Large intestine (tissue), 3 donors: ENCODE results near the gene EXD1. TPM values are rescaled to one million over a fixed set of nuclear protein-coding genes. Genes with fewer than 3 reads are reported as not detected.
A peak's percentile ranks its signal among the peaks of the same experiment; 100 is the strongest.
"Not testable (repeated sequence)": the region's sequence is repeated elsewhere in the genome, so short reads cannot be mapped to it uniquely, and the experiment has no call there.

ENCODE experiments used
- DNase-seq, 2 donors: peaks; one replicate each; pipeline versions ENCODE4 v3.0.0 to v3.0.0-alpha.2; 2013
- H3K27ac ChIP-seq: one replicate; pipeline ENCODE4 v1.5.1; 2013; ENCODE audit warnings: low read length
- H3K27me3 ChIP-seq: 2 replicates; pipeline ENCODE4 v1.6.1; 2013; ENCODE audit warnings: low read length; ENCODE audit not compliant: control insufficient read depth, insufficient read depth
- H3K36me3 ChIP-seq: 2 replicates; pipeline ENCODE4 v1.6.1; 2013; ENCODE audit warnings: low read length; ENCODE audit not compliant: control insufficient read depth, insufficient read depth
- H3K4me1 ChIP-seq: one replicate; pipeline ENCODE4 v1.6.1; 2013; ENCODE audit warnings: low read length; ENCODE audit not compliant: control insufficient read depth, insufficient read depth
- H3K4me3 ChIP-seq: one replicate; pipeline ENCODE4 v1.5.1; 2013; ENCODE audit warnings: low read length
- H3K9me3 ChIP-seq: one replicate; pipeline ENCODE4 v1.6.1; 2013; ENCODE audit warnings: mild to moderate bottlenecking, low read depth, low read length, moderate library complexity; ENCODE audit not compliant: control insufficient read depth
- WGBS: methylation state at CpG from one replicate; pipeline ENCODE4 v1.1.5; 2013; ENCODE audit warnings: low lambda C conversion rate; ENCODE audit not compliant: insufficient coverage; 5-methylcytosine and 5-hydroxymethylcytosine counted together
- polyA plus RNA-seq: library from polyadenylated mRNA; unstranded; fragments of 120-200 nt; gene quantifications from one replicate; pipeline ENCODE4 v1.2.1, GENCODE V29; 2013

EXD1 gene
- polyA plus RNA-seq, 1 donor, result 0.01 TPM

DNA sequence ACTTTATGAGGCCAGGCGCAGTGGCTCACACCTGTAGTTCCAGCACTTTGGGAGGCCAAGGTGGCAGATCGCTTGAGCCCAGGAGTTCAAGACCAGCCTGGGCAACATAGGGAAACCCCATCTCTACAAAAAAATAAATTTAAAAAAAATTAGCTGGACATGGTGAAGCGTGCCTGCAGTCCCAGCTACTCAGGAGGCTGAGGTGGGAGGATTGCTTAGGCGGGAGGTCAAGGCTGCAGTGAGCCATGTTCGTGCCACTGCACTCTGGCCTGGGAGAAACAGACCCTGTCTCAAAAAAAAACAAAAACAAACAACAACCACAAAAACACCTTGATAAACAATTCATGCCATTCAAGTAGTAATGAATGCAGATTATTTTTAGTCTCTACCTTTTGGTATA is 4.7 kb upstream of the EXD1 start:
- not testable (repeated sequence) for DNase-seq, H3K4me3 ChIP-seq, H3K36me3 ChIP-seq, H3K9me3 ChIP-seq, H3K27me3 ChIP-seq, H3K27ac ChIP-seq, H3K4me1 ChIP-seq
- 100% methylated on average over 1 of the region's 5 CpGs for WGBS

DNA sequence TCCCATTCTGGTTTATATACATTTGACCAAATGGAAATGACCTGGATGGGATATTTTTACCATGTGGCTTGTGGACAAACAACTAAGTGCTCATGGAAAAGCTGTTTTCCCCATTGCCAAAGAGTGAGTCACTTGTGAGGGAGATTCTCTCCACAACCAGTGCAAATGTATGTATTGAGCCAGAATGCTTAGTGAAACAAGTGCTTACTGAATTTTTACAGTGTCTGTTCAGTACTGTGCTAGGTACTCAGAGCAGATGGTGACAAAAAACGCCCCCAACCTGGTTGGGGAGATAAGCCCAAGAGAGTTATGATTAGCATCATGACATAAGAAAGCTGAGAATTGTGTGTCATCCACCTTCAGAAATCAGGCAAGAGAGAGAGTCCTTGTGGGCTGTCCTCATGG is 2.8 kb upstream of the EXD1 start:
- no peaks in the 10 kb centered on the region for H3K27me3 ChIP-seq
- H3K4me1 ChIP-seq, result peaks cover 6% of the 10 kb centered on the region
- no peaks in the 10 kb centered on the region for H3K9me3 ChIP-seq
- no peak overlapping the region for H3K4me3 ChIP-seq
- no CpG with 5 or more reads among the region's 1 CpG for WGBS
- DNase-seq, result no peak
- no peaks in the 10 kb centered on the region for H3K36me3 ChIP-seq
- H3K27ac ChIP-seq, result no peak overlapping the region

DNA sequence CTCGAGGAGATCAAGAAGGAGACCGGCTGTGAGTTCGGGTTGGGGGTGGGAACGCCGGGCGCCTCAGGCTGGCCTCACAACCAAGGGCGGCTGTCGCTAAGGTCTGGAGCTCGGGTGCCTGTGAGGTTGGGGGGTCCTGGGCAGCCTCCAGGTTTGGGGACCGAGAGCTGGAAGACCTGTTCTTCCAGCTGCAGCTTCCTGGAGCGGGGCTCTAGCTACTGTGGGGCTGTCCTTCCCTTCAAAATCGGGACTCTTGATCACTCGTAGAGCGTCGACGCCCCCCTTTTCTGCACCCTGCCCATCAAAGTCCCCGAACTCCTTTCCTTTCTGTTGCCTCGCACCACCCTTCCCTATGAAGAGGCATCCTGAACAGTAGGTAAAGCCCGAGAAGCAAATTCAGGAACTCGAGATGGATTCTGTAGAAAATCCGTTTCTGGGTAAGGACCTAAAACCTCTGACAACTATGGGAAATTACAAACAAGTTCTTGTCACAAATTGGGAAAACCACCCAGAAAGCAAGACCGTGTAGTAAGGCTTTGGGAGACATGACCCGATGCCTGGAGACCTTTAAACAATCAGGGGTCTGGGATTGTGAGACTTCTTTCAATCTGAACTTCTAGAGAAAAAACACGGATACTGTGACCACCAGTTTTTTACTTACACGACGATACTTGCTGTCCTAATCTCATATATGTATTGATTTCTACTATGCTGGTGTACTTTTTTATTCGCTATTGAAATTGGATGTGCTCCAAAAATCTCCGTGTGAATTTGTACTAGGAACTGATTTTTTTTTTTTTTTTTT is 1.1 kb upstream of the EXD1 start:
- WGBS, result 80% methylated on average over 1 of the region's 28 CpGs
- Histone ChIP-seq H3K4me3 (peak overlapping the region; percentile 86), H3K27ac (peak overlapping the region; percentile 93), H3K27me3 (no peaks in the 10 kb centered on the region), H3K4me1 (peaks cover 6% of the 10 kb centered on the region), H3K36me3 (no peaks in the 10 kb centered on the region), H3K9me3 (no peaks in the 10 kb centered on the region)
- no peak for DNase-seq

DNA sequence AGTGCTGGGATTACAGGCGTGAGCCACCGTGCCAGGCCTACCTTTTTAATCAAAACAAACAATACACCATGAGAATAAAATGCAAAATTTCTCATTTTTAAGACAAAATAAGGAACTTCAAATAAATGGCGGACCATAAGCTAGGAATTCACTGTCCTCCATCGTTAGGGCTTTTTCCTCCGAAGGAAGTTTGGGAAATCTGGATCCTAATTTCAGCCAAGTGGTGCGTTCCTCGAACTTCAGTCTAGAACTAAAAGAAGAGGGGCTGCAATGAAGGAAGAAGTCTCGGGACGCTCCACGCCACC is 260 bp downstream of the EXD1 start:
- WGBS, result 80% methylated on average over 1 of the region's 10 CpGs
- Histone ChIP-seq H3K4me3 (peak overlapping the region; percentile 86), H3K9me3 (no peaks in the 10 kb centered on the region), H3K4me1 (peaks cover 6% of the 10 kb centered on the region), H3K27me3 (no peaks in the 10 kb centered on the region), H3K36me3 (no peaks in the 10 kb centered on the region), H3K27ac (peak overlapping the region; percentile 75)
- DNase-seq, result no peak

DNA sequence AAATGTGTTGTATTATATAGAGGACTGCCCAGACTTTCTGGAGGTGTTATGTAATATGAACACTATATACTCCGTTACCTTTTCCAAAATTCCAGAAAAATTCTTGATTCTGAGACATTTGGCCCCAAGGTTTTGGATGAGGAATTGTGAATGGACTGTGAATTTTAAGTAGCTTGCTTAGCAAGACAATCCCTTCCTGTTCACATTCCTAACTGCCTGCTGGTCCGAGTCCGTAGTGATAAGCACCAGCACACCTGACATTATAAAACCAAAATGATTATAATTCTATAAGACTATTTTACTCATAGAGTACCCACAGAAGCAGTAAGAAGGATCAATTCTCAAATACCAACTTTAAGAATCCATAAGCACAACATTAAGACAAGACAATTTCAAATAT is 11.2 kb downstream of the EXD1 start:
- no peaks in the 10 kb centered on the region for H3K27me3 ChIP-seq
- H3K9me3 ChIP-seq, result no peaks in the 10 kb centered on the region
- no peak for DNase-seq
- H3K27ac ChIP-seq, result no peak overlapping the region
- no CpG with 5 or more reads among the region's 3 CpGs for WGBS
- no peaks in the 10 kb centered on the region for H3K4me1 ChIP-seq
- H3K36me3 ChIP-seq, result no peaks in the 10 kb centered on the region
- H3K4me3 ChIP-seq, result no peak overlapping the region

DNA sequence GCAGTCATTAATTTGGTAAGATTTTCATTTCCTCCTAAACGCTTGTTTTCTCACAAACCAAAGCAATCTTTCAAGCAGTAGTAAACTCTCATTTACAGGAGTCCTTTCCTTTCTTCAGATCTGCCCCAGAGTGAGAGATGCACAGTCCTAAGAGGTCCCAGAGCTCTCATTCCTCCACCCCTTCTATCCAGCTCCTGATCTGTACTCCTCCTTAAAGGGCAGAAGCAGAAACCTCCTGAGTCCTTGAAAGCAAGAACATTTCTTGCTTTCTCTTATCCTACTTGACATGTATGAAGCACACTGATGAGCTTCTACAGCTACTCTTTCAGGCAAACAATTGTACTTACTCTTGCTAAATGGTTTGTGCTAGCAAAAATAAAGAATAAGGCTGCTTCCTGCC is 11.7 kb downstream of the EXD1 start:
- no CpG with 5 or more reads among the region's 1 CpG for WGBS
- DNase-seq, result no peak
- Histone ChIP-seq H3K36me3 (no peaks in the 10 kb centered on the region), H3K4me3 (no peak overlapping the region), H3K4me1 (no peaks in the 10 kb centered on the region), H3K27me3 (no peaks in the 10 kb centered on the region), H3K9me3 (no peaks in the 10 kb centered on the region), H3K27ac (no peak overlapping the region)

DNA sequence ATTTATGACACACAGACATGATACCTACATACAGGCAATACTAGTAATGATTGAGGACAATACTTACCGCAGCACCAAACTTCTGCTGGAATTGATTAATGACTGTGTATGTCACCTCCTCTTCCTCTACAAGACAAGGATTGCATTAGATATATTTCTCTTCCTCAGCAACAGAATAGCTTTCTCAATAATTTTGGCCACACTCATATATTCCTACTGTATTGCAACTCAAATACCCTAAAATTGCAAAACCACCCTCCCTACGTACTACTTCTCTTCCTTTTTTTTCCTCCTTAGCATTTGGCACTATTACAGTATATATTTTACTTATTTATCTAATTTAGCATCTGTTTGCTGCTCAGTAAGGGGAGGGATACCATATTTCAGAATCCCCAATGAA is 14.8 kb downstream of the EXD1 start:
- 80% methylated on average over 1 of the region's 2 CpGs for WGBS
- H3K36me3 ChIP-seq, result no peaks in the 10 kb centered on the region
- no peak for DNase-seq
- H3K4me1 ChIP-seq, result no peaks in the 10 kb centered on the region
- H3K4me3 ChIP-seq, result no peak overlapping the region
- no peak overlapping the region for H3K27ac ChIP-seq
- H3K9me3 ChIP-seq, result no peaks in the 10 kb centered on the region
- no peaks in the 10 kb centered on the region for H3K27me3 ChIP-seq

DNA sequence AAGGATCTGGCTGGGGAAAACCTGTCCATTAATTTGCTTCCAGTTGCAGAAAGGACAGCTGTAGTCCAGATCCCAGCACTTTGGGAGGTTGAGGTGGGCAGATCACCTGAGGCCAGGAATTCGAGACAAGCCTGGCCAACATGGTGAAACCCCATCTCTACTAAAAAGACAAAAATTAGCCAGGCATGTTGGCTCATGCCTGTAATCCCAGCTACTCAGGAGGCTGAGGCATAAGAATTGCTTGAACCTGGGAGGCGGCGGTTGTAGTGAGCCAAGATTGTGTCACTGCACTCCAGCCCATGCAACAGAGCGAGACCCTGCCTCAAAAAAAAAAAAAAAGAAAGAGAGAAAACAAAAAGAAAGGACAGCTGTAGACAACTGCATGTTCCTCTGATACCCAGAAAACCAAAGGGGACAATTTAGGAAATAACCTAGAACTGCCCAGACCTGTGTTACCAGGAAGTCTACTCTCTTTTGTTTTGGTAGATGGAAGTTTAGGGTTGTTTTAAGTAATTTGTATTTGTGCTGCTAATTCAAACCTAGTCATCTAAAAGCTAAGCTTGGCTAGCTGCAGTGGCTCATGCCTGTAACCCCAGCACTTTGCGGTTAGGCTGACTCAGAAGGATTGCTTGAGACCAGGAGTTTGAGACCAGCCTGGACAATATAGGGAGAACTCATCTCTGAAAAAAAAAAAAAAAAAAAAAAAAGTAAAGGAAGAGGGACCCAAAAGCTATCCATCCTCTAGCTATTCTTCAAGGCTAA is 22.7 kb downstream of the EXD1 start:
- WGBS, result no CpG with 5 or more reads among the region's 5 CpGs

DNA sequence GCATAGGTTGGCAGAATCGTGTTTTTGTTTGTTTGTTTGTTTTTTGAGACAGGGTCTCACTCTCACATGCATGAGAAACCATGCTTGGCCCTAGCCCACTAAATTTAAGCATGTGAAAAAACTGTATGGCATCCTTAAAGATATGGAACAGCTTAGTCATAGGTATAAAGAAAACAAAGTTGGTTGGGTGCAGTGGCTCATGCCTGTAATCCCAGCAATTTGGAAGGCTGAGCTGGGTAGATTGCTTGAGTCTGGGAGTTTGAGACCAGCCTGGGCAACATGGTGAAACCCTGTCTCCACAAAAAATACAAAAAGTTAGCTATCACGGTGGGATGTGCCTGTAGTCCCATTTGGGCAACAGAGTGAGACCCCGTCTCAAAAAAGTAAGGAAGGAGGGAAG is 25.2 kb downstream of the EXD1 start:
- no peaks in the 10 kb centered on the region for H3K9me3 ChIP-seq
- DNase-seq, result no peak

More for the DNA sequence above, 22.7 kb downstream of the EXD1 start:
- no peaks in the 10 kb centered on the region for H3K9me3 ChIP-seq
- H3K27me3 ChIP-seq, result no peaks in the 10 kb centered on the region
- no peak for DNase-seq
- H3K36me3 ChIP-seq, result no peaks in the 10 kb centered on the region
- H3K4me3 ChIP-seq, result no peak overlapping the region
- H3K27ac ChIP-seq, result no peak overlapping the region
- no peaks in the 10 kb centered on the region for H3K4me1 ChIP-seq

DNA sequence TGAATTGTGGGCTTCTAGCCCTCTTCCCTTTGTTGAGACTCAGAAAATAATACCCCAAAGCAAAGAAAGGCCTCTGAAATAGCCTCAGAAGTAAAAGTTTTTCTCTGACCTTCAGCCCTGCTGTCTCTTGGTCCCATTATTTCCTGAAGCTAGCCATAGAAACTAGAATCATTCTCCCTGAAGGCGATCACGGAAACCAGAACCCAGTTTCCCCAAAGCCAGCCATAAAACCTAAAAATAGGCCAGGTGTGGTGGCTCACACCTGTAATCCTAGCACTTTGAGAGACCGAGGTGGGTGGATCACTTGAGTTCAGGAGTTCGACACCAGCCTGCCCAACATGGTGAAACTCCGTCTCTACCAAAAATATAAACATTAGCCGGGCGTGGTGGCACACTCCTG is 27.2 kb downstream of the EXD1 start:
- H3K36me3 ChIP-seq, result no peaks in the 10 kb centered on the region
- H3K4me3 ChIP-seq, result no peak overlapping the region
- H3K27me3 ChIP-seq, result no peaks in the 10 kb centered on the region
- no peak overlapping the region for H3K27ac ChIP-seq
- H3K4me1 ChIP-seq, result no peaks in the 10 kb centered on the region
- WGBS, result no CpG with 5 or more reads among the region's 7 CpGs
- H3K9me3 ChIP-seq, result no peaks in the 10 kb centered on the region
- no peak for DNase-seq

More for the DNA sequence above, 25.2 kb downstream of the EXD1 start:
- Histone ChIP-seq H3K4me3 (no peak overlapping the region), H3K27ac (no peak overlapping the region), H3K36me3 (no peaks in the 10 kb centered on the region), H3K27me3 (no peaks in the 10 kb centered on the region), H3K4me1 (no peaks in the 10 kb centered on the region)
- 82% methylated on average over 2 of the region's 3 CpGs for WGBS

DNA sequence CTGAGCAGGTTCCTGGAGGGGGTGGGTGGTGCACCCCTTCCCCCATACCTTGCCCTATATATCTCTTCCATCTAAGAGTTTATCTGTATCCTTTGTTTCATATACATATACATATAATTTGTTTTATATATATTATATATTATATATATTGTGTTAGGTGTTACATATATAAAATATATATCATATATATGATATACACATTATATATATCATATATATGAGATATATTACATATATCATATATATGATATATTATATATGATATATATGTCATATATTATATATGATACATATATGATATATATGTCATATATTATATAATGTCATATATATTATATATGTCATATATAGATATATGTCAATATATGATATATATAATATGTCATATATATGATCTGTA is 31.1 kb downstream of the EXD1 start:
- H3K4me1 ChIP-seq, result no peaks in the 10 kb centered on the region
- H3K9me3 ChIP-seq, result no peaks in the 10 kb centered on the region
- no peak for DNase-seq
- H3K36me3 ChIP-seq, result no peaks in the 10 kb centered on the region
- no peaks in the 10 kb centered on the region for H3K27me3 ChIP-seq
- H3K27ac ChIP-seq, result no peak overlapping the region
- H3K4me3 ChIP-seq, result no peak overlapping the region
